HT-29 (cell line): ENCODE data around the gene RAB8A. TPM values are rescaled to one million over a fixed set of nuclear protein-coding genes. Genes with fewer than 3 reads are reported as not detected.
A peak's percentile ranks its signal among the peaks of the same experiment; 100 is the strongest.

Experiments used
- DNase-seq: peaks from one replicate; pipeline ENCODE4 v3.0.0-alpha.2; 2015; ENCODE audit warnings: low spot score
- total RNA-seq: library from RNA; depleted of rRNA; stranded (reverse); fragments of >200 nt; shearing (Covaris generic); gene quantifications from 2 replicates; pipeline ENCODE4 v1.2.3, GENCODE V29; 2014; rRNA removed

Gene RAB8A
- total RNA-seq: 37.4 and 45.9 TPM in 2 replicates

DNA sequence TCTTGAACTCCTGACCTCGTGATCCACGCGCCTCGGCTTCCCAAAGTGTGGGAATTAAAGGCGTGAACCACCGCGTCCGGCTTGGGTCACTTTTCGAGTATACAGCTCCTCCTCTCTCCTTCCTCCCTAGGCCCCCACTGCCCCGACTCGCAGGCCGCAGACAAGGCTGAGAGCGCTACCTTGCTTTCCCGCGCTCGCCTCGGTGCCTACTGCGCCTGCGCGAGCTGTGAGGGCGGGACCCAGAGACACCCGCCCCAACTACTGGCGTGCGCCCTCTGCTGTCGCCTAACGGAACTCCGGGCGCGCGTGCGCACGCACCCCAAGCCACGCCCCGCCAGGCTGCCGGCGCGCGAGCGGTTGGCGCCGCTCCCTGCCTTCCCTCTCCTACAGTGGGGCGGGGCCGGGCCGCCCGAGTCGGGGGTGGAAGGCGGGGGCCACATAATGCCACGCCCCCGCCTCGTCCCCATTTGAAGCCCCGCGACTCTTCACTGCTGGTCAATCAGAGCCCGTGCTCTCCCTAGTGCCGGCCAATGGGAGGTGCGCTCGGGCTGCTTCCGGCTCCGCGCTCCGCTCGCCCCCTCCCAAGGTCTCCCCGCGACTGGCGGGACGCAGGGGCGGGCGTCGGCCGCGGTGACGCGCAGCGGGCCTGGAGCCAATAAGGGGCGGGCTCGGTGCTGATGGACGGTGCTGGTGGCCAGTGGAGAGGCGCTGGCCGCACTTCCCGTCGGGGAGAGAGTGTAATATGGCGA lies at the start of gene RAB8A:
RAB8A (plus strand) TSS at position 730 of the 749 bp plus-strand sequence; CDS start at position 743, 13 bp downstream.
- peak; percentile 96 for DNase-seq

DNA sequence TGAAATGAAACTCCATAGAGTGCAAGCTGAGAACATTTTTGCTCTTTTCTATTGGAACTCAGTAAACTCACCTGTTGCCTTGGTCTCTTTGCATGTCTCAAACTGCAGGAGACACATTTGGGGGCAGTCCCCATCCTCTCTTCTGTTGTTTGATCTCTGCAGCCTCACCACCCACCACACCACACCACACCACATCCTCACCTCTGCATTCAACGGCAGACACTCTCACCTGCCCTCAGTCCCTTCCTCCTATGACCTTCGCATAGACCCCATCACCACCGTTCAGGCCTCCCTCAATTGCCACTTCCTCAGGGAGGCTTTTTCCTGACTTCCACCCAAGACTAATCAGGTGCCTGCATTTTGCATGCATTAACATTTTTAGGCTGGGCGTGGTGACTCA lies 49.7 kb upstream of the RAB8A start:
- no peak for DNase-seq

DNA sequence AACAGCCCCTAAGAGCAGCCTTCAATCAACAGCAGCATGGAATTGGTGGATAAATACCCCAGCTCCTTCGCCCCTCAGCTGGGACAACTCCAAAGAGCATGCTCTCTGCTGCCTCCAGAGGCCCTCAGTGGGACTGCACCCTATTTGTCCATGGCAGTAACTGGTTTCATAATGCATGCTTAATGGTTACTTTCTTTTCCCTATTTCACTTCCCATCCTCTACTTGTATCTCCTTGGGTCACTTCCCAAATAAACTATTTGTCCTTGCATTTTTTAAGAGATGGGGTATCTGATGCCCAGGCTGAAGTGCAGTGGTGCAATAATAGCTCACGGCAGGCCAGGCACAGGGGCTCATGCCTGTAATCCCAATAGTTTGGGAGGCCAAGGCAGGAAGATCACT lies 48.9 kb upstream of the RAB8A start:
- DNase-seq: peak; percentile 56

DNA sequence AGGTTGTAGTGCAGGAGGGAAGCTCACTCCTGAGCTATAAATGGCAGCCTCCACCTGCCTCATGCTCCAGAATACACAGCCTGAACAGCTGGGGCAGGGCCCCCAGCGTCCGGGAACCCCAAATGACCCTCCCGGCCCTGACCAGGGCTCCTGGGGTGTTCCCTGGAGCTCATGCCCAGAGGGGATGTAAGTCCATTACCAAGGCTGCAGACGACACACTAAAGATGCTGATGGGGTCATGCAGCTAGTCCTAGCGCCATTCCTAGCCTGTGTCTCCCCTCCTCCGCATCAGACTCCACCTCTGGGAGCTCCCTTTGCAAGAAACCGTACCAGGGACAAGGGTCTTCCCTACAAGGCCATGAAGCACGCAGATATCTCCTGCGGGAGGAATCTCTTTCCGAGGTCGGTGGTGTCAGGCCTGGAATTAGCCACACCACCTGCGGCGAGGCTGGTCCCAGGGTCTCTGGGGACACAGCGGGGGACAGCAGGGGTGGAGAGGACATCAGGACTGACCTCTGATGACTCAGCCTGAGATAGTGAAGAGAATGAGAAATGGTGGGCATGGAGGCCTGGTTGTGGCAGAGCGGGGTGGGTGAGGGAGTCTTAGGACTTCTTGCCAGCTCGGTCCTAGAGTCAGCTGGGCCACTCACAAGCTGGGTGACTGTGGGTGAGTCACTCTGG lies 47.3 kb upstream of the RAB8A start:
- no peak for DNase-seq

DNA sequence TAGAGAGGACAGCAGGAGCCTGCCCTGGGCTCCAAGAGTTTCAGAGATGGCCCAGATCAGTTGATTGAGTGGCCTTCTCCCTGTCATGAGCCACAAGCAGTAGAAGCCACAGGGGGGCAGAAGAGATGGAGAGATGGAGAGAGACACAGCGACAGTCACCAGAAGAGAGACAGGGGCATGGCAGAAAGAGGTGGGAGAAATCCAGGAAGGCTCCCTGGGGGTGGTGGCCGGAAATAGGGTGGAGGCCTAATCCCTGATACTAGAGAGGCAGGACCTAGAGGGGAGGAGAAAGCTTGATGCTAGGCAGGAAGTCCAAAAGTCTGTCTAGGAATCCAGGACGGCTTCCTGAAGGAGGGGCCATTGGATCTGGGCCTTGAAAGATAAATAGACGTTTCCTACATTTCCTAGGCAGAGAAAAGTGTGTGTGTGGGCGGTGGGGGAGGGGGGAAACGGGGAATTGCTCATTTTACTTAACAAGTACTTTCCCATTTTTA lies 45.0 kb upstream of the RAB8A start:
- peak; percentile 84 for DNase-seq

DNA sequence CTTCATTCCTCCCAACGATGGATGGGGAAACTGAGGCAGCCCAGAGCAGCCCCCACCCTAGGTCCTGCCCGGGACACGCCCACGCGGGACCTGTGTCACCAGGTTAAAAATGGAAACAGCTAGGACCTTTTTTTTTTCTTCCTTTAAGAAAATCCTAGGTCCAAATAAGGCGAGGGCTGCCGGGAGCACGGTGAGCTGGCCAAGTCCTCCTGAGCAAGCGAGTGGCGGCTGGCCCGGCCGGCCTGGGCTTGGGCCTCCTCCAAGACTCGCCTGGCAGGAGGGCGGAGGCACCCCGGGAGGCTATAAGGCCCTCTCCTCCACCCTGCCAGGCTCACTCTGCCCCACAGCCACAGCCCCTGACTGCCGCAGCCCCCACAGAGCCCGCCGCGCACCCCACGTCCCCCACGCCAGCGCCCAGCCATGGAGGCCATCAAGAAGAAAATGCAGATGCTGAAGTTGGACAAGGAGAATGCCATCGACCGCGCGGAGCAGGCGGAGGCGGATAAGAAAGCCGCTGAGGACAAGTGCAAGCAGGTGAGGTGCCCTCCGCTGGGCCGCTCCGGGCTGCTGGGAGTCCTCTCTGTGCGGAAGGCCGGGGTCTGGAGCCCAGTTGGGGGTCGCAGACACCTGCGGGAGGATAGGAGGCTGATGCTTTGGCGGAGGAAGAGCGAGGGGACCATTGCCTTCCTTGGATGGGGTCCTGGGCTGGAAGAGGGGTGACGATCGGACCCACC lies 44.3 kb upstream of the RAB8A start:
- DNase-seq: peak; percentile 67

DNA sequence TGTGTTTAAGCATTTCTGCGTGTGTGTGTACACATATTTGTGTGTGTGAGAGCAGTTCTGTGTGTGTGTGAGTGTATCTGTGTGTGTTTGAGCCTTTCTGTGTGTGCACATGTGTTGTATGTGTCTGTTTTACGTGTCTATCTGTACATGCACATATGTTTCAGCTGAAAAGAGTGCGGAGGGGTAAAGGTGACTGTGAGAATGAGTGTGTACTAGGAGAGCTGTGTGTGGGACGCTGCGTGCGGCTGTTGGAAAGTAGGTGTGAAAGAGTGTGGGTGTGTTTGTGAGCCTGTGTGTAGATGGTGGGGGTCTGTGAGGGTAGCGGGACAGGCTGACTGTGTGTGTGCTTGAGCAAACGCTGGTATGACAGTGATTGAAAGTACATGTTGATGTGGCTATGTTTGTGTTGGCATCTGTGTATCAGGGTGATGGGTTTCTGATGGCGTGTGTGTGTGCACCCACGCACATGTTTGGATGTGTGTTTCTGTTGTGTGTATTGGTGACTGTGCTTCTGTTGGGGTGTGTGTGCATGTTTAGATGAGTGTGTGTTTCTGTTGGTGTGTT lies 42.9 kb upstream of the RAB8A start:
- no peak for DNase-seq

DNA sequence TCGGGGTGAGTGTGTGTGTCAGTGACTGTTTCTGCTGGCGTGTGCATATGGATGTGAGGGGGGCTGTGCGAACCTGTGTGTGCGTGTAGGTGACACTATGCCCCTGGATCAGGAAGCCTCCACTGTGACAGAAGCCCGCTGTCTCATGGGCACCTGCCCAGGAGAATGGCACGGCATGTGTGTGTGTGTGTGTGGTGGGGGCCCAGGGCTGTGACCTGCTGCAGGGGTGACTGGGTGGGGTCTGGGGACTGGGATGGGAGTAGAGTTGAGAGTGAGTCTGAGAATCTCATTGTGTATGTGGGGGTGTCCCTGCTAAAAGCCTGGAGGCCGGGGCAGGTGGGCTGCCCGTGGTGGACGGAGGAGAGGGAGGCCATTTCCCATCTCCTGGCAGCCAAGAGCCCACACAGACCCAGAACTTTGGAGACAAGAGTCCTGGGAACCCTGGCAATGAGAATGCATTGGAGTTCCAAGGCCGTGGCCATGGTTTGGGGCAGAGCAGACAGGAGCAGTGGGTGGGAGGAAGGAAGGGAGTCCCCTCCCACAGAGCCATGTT lies 41.8 kb upstream of the RAB8A start:
- DNase-seq: no peak

DNA sequence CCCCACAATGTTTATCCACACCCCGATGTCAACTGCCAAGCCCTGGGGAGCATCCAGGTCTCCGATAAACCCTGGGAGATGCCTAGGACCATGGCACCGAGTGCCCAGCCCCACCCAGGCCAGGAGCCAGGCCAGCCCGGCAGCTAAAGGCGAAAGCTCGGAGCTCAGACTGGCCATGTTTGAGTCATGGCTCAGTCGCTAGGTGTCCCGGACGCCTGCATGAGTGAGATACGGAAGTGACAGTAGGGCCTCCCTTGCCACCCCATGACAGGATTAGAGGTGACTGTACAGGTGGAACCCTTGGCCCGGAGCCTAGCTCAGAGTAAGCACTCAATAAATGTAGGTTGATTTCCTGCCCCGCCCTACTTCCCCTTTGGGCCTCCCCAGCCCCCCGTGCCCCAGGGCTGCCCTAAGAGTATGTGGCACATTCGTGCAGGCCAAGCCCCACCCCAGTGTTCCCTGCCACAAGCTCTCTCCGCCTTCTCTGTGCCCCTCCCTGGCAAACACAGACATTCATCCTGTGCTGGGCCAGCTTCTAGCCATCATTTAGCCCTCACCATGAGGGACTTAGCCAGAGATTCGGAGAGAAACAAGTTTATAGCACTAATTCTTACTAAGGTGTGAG lies 41.2 kb upstream of the RAB8A start:
- DNase-seq: peak; percentile 93

DNA sequence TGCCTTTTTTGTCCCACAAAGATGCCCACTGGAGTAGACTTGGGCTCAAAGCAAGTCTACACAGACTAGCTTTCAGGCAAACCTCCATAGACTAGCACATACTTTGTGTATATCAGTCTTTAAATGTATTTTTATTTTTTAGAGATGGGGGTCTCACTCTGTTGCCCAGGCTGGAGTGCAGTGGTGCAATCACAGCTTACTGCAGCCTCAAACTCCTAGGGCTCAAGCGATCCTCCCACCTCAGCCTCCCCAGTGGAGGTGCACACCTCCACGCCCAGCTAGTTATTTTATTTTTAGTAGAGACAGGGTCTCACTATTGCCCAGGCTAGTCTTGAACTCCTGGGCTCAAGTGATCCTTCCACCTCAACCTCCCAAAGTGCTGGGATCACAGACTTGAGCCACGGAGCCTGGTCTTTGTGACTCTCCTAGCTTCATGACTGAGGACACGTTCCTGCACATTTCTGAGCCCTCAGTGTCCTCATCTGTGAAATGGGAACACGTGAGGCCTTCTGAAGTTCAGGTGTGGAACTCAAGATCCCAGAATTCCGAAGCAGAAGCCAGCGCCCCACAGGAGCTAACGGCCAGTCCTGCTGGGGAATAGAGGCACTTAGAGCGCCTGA lies 40.5 kb upstream of the RAB8A start:
- DNase-seq: no peak

DNA sequence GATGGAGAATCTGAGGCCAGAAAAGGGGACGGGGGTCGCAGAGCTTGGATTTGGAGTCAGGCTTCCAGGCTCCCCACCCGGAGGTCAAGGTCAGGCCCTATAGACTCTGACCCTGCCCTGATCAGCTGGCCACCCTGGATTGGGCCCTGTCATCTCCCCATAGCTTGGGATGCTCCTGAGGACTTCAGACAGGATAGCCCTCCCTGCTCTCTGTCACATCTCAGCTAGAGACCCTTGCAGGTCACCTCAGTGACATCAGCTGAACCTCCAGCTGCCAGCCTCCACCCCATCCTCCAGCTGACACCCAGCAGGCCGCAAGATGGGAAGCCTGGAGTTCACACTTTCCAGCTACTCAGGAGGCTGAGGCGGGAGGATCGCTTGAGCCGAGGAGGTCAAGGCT lies 38.2 kb upstream of the RAB8A start:
- DNase-seq: no peak

DNA sequence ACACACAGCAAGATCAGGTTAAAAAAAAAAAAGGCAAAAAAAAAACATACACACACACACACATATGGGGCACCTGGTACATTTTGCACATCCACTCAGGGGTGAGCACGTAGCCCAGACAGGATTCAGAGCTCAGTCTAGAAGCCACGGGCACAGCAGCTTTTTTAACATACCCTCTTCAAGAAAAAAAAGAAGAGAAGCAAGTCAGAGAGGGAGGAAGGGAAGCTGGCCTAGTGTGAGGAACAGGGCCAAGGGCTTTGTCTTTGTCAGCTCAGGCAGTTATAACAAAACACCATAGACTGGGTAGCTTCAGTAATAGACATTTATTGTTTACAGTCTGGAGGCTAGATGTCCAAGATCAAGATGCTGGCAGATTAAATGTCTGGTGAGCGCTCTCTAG lies 37.7 kb upstream of the RAB8A start:
- no peak for DNase-seq

DNA sequence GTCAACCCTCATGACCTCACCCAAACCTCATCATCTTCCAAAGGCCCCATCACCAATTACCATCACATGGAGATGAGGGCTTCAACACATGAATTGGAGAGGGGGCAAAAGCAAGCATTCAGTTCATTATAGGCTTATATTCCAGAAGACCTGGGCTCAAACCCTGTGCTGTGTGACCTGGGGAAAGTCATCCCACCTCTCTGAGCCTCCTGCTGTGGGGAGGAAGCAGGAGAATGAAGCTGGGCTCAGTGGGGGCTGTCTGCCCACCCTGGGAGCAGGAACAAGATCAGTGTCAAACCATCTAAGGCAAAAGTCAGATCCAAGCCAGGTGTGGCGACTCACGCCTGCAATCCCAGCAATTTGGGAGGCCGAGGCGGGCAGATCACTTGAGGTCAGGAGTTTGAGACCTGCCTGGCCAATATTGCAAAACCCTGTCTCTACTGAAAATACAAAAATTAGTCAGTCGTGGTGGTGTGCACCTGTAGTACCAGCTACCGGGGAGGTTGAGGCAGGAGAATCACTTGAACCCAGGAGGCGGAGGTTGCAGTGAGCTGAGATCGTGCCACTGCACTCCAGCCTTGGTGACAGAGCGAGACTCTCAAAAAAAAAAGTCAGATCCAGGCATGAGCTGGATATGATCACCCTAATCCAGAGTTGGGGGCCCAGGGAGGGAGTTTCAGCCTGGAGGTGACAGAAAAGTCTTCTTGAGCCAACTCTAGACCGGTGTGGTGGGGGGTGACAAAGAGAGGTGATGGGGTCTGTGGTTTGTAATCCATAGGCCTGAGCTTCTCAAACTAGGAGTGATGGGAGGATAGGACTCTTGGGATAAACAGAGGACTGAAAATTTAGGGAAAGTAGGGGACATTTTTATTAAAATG lies 37.0 kb upstream of the RAB8A start:
- DNase-seq: no peak

DNA sequence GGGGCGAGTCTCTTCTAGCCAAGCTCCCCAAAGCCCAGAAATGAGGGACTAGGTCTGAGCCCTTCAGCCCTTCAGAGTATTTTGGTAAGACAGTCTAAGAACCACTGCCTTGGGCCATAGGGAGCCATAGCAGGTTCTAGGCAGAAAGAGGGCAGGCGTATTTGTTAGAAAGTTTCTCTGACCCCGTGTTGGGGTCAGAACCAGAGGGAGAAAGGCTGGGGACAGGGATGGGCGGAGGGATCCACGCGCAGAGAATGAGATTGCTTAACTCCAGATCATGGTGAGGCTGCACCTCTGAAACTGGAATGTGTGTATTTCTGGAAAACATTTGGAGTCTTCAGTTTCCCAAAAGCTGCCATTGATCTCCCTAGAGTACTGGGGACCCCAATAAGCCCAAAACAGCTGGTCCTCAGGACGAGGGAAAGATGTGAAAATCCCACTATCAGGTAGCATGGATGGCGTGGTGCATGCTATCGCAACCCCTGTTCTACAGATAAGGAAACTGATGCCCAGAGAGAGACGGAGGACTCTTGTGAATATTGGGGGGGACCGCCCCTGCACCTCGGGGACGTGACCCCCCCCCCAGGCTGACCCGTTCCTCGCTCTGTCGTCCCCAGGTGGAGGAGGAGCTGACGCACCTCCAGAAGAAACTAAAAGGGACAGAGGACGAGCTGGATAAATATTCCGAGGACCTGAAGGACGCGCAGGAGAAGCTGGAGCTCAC lies 36.1 kb upstream of the RAB8A start:
- DNase-seq: no peak

DNA sequence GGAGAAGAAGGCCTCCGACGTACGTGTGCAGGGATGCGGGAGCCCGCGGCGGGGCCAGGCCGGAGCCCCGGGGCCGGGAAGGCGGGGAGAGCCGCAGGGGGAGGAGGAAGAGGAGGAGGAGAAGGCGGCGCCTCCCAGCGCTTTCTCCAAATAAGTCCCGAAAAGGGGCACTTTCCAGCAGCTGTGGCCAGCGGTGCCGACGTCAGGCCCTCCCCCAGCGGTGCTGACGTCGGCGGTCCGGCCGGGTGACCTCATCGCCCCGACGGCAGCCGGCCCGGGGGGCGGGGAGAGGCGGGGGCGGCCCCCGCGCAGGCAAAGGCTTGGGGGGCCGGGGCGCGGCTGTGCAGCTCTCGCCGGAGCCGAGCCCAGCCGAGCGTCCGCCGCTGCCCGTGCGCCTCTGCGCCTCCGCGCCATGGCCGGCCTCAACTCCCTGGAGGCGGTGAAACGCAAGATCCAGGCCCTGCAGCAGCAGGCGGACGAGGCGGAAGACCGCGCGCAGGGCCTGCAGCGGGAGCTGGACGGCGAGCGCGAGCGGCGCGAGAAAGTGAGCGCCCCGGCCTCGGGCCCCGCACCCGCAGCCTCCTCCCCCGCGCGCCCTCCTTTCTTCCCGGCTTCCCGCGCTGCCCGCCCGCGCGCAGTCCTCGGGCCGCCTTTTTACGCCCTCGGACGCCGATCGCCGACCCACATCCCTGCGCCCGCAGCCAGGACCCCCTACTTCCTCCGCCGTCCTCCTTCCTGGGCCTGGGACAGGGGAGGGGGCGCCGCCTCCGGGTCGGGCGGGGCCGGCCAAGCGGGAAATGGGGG lies 35.3 kb upstream of the RAB8A start, which contains the start of gene TPM4:
TPM4 (plus strand) TSS at position 342 of the 804 bp plus-strand sequence; CDS start at position 413, 71 bp downstream.
- DNase-seq: peak; percentile 80

DNA sequence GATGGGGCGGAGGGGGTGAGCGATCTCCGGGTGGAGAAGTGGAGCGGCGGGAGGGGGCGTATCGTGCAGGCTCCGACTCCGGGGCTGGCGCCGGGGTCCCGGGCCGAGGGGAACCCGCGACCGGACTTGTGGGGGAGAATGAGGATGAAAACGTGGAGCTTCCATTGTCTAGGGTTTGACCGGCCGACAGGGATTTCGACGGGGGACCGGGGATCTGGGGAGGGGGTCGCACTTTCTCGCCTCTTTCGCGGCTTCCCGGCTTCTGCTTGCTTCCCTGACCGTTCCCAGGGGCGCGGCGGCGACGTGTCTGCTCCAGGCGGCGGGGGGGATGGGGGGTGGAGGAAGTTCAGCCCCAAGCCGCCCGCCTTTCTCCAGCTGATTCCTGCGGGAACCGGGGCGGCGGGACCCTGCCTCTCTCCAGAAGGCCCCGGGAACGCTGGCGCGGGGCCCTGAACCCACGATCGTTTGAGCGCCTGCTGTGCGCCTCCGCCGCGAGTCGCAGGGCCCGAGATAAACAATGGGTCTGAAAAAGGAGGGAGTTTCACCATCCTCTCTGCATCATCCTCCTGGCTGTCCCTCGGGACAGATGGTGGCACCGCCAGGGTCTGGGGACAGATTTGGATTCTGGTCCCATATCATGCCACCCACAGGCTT lies 34.6 kb upstream of the RAB8A start:
- no peak for DNase-seq

DNA sequence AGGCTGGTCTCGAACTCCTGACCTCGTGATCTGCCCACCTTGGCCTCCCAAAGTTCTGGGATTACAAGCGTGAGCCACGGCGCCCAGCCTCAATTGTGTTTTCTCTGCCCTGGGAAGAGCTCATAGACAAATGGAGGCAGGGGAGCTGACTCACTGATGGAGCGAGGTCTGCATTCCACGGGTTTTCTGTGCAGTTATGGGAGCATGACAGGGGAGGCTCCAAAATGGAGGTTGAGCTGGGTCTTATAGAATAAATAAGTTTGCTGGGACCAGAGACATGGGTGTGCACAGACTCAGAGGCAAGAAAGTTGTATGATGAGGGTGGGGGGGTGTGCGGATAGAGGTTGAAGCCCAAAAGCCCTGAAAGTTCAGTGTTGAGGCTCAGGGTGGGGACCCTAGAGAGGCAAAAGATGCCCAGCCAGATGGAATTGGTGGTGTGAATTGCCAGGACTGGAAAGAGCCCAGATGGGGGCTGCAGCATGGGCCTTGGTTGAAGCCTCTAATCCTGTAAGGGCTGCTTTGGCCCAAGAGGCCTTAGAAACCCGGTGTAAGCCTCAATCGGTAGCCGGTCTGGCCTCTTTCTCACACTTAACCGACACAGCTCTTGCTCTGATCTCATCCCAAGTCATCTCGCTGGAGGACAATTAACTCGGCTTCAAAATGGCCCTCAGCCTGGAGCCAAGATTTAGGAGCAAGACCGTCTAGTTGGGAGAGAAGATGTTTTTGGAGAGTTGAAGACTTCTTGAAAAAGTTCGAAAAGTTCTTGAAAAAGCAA lies 33.5 kb upstream of the RAB8A start:
- peak; percentile 45 for DNase-seq
